Measurements from ENCODE around the gene EFCAB14.
"Not testable (repeated sequence)": the region's sequence is repeated elsewhere in the genome, so short reads cannot be mapped to it uniquely, and the experiment has no call there.

The EFCAB14 gene

GRCh38 chr1:46708121-46708520, 10.8 kb downstream of the EFCAB14 start:
- no peak for DNase-seq (ENCODE audit: low read depth)
- TF ChIP-seq CTCF (IDR thresholded peaks at IDR 0.05; ENCODE audit: low read depth, low read length, missing control alignments): no peak
- no peak overlapping the region for H3K4me3 ChIP-seq (ENCODE audit: low read depth, low read length)

DNA sequence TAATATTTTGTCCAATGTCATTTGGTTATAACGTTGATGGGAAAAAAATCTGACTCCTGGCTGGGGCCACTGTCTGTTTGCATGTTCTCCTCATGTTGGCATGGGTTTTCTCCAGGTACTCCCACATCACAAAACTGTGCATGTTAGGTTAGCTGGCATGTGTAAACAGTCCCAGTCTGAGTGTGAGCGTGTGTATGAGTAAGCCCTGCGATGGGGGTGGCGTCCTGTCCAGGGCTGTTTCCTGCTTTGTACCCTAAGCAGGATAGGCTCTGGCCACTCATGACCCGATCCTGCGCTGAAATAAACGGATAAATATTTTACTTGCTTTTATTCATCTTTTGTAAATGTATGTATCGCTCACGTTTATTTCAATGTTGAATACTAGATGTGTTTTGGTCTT, 13.5 kb downstream of the EFCAB14 start:
- TF ChIP-seq CTCF (IDR thresholded peaks at IDR 0.05; ENCODE audit: low read depth, low read length, missing control alignments): no peak
- H3K4me3 ChIP-seq (ENCODE audit: low read depth, low read length): no peak overlapping the region
- no peak for DNase-seq (ENCODE audit: low read depth)

GRCh38 chr1:46703927-46704641, 14.8 kb downstream of the EFCAB14 start:
- TF ChIP-seq CTCF (IDR thresholded peaks at IDR 0.05; ENCODE audit: low read depth, low read length, missing control alignments): no peak

GRCh38 chr1:46699666-46700065, 19.2 kb downstream of the EFCAB14 start:
- no peak for DNase-seq (ENCODE audit: low read depth)
- TF ChIP-seq CTCF (IDR thresholded peaks at IDR 0.05; ENCODE audit: low read depth, low read length, missing control alignments): no peak
- H3K4me3 ChIP-seq (ENCODE audit: low read depth, low read length): no peak overlapping the region

More at GRCh38 chr1:46703927-46704641, 14.8 kb downstream of the EFCAB14 start:
- no peak for DNase-seq (ENCODE audit: low read depth)
- H3K4me3 ChIP-seq (ENCODE audit: low read depth, low read length): no peak overlapping the region

DNA sequence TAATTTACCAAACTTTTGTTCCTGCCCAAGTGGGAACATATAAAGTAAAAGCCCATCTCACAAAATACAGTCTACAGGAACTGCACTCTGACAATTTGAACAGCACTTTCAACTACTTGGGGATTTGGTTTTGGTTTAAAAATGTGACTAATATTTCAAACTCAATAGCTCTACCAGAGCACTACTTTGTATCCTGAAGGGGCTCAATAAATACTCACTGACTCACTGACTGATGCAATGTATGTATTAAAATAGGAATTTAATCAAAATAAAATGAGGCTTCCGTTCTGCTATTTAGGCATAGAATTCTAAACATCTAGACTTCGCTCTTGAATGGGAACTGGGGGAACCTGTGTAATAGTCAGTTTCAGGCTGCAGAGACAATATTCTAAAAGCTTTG, 21.9 kb downstream of the EFCAB14 start:
- no peak for TF ChIP-seq CTCF (IDR thresholded peaks at IDR 0.05; ENCODE audit: low read depth, low read length, missing control alignments)
- no peak overlapping the region for H3K4me3 ChIP-seq (ENCODE audit: low read depth, low read length)
- DNase-seq (ENCODE audit: low read depth): no peak

DNA sequence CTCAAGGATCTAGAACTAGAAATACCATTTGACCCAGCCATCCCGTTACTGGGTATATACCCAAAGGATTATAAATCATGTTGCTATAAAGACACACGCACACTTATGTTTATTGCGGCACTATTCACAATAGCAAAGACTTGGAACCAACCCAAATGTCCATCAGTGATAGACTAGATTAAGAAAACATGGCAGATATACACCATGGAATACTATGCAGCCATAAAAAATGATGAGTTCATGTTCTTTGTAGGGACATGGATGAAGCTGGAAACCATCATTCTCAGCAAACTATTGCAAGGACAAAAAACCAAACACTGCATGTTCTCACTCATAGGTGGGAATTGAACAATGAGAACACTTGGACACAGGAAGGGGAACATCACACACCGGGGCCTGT, 24.2 kb downstream of the EFCAB14 start:
- H3K4me3 ChIP-seq (ENCODE audit: low read depth, low read length); DNase-seq (ENCODE audit: low read depth): not testable (repeated sequence)

DNA sequence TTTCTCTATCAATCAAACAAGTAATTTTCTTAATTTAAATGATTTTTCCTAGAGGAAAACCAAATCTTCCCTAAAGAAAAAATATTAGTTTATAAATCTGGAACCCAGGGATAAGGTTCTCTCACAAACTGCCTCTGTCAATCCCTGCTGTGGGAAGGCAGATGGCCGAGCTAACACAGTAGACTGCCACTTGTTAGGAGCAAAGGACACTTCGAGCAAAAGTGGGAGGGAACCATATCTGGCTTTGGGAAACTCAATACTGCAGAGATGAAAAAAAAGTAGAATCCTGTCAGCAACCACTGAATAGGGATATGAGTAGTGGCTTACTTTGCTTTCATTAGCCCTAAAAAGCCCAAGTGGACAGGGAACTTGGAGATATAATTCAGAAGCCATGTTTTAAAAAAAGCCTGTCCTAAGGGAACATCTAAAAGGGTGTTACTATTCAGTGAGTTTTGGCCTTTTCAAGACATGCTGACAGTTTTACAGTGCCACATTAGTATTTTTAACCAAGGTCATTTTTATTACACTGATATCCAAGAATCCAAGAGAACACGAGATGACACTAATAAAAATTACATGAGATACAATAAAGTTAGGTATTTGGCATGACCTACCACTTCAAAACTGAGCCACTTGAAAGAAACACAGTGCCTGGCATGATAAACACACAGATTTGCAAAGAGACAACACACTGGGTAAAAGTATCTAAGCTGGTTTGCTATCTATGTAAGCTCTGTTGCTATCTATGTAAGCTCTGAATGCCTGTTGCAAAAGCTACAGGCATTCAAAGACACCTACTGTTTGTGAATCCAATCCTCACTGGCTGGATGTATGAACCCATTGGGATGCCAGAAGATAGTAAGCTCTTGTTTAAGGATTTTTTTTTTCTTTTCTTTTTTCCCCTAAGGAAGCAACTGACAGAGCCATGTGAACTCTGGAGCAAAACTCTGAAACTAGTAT, 25.8 kb downstream of the EFCAB14 start:
- H3K4me3 ChIP-seq (ENCODE audit: low read depth, low read length): no peak overlapping the region
- no peak for TF ChIP-seq CTCF (IDR thresholded peaks at IDR 0.05; ENCODE audit: low read depth, low read length, missing control alignments)
- no peak for DNase-seq (ENCODE audit: low read depth)
